ENCODE measurements around the gene KDM4F.
"Not testable (repeated sequence)": the region's sequence is repeated elsewhere in the genome, so short reads cannot be mapped to it uniquely, and the experiment has no call there.

DNA sequence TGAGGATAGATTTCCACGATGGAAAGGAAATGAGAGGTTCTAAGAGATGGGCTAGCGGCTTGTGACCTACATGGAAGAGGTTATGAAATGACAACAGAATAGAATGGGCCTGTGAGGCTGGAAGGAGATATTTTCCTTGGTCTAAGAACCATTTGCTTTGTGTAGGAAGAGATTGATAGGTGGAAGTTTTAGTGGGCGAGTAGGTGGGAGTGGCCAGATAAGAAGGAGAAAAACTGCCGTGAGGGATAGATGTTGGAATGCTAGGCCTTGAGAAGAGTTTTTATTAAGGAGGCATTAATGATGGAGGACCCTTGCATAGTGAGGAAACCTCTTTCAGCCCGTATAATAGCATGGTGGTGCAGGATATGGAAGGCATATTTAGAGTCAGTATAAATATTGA, 27.8 kb upstream of the KDM4F start:
- TF ChIP-seq CTCF (IDR thresholded peaks at IDR 0.05; ENCODE audit: control extremely low read depth in 1 of 3, insufficient read depth in 1 of 3, low read depth in 1 of 3, low read length in 3 of 3); JUN (IDR thresholded peaks at IDR 0.05; ENCODE audit: low read depth, low read length); SUZ12 (IDR thresholded peaks at IDR 0.05; ENCODE audit: low read length); RAD21 (IDR thresholded peaks at IDR 0.05 in 1 of 2, conservative IDR thresholded peaks at IDR 0.05 in 1 of 2; ENCODE audit: low read depth in 2 of 2, low read length in 2 of 2): not testable (repeated sequence)
